Measurements from ENCODE around the gene NRN1L. TPM values are rescaled to one million over a fixed set of nuclear protein-coding genes. Genes with fewer than 3 reads are reported as not detected.

NRN1L gene
- total RNA-seq: 0.89 TPM in 1 of 2 replicates, not detected in the other

DNA sequence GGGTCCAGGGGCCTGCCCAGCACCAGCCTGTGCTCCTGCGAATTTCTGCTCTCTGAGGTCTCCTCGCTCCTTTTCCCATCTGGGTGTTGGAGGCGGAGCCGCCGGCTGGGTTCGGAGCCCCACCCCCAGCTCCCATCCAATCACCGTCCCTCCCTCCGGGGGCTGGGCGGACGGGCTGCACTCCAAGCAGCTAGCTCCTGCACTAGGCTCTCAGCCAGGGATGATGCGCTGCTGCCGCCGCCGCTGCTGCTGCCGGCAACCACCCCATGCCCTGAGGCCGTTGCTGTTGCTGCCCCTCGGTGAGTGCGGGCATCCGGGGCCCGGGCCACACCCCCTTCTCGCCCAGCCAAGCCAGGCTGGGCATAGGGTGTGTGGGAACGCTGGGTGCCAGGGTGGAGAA is at the start of gene NRN1L:
NRN1L (plus strand) TSS at position 202 of the 400 bp plus-strand sequence; CDS start at position 221, 19 bp downstream.

DNA sequence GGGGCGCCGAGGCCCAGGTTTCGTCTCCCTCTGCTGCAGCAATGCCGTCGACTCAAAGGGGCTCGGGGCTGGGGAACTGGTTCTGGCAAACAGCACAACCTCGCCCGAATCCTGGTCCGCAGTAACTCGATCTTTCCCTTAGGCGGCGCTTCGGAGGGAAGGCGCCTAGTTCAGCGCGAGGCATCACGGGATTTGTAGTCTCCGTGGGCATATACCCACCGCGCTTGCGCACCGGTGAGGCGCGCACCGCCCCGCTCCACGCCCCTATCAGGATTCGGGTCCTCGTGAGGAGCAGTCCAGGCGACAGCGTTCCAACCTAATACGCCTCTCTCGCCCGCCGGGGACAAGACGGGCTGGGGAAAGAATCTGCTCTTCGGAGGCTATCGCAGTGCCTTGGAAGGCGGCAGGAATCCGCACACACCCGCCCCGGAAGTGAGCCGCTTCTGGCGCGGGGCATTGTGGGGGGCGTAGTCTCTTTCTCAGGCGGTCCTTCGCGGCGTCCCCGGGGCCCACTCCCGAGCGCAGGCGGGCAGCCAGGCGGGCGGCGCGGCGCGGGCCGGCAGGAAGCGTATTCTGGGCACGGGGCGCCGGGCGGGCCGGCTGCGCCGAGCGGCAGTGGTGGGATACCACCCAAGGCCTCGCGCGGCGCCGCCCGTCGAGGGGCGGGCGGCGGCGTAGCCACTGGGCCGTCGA is 42.7 kb upstream of the NRN1L start, which contains the start of gene THAP11:
THAP11 (plus strand) TSS at position 505 of the 693 bp plus-strand sequence. CDS start 235 bp downstream, outside the sequence.

DNA sequence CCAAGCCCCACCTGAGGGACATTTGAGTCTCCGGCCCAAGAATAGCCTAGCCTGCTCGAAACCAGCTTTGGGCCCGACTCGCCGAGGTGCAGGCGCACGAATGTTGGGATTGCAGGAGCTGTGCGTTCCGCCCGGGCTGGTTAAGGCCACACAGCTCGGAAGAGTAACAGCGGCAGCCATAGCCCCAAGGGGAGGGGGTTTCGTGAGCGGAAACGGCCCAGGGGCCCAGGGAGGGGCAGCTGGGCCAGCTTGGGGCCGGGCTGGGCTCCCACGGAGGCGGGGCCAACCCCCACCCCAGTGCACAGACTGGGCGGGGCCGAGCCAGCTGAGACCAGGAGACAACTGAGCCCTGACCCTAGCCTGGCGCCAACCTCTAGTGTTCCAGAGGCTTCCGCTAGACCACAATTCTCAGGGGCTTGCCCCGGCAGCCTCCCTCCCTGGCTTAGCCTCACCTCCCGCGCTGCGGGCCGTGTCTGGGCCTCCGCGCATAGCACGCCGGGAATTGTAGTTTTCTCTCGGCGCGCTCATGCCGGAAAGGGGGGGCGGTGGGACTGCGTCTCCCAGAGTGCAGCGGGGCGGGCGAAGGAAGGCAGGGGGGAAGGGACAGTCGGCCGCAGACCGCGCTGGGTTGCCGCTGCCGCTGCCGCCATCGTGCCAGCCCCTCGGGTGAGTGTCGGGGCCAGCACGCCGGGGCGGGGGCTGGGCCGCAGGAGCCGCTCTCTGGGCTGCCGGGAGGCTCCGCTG is 38.2 kb upstream of the NRN1L start, which contains the start of gene NUTF2:
NUTF2 (plus strand) TSS at position 614 of the 744 bp plus-strand sequence. CDS start 18,198 bp downstream, outside the sequence.

DNA sequence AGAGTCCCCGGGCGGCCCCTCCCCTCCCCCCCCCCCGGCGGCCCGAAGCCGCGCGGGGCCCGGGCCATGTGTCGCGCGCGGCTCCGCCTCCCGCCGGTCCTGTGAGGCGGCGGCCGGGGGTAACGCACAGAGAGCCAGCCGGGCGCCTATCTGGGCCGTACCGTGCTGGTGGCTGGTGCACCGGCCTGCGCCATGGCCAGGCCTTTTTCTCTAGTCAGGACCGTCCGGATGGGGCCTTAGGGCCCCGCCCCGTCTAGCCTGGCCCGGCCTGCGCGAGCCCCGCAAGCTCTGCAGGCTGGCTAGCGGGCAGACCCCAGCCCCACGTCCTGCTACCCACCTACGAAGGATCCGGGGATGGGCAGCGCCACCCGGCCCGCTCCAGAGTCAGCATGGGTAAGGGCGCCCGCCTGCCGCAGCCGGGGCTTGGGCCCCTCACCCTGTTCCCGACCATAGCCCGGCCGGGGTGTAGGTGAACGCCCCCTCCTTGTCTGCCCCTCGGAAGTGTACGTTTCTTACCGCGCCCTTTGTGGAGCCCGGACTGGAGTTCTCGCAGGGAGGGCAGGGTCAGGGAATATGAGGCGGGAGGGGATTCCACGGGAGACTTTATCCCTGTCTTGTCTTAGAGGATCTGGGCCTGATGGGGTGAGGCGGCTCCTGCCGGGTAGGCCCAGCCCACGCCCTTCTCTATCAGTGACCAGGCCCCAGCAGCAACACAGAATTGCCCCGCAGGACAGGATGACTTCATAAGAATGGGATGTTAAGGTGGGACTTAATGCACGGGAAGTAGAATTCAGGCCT is 37.4 kb upstream of the NRN1L start, which contains the start of gene CENPT:
CENPT (minus strand) TSS at position 630 of the 798 bp plus-strand sequence. CDS start 13,834 bp downstream, outside the sequence.

DNA sequence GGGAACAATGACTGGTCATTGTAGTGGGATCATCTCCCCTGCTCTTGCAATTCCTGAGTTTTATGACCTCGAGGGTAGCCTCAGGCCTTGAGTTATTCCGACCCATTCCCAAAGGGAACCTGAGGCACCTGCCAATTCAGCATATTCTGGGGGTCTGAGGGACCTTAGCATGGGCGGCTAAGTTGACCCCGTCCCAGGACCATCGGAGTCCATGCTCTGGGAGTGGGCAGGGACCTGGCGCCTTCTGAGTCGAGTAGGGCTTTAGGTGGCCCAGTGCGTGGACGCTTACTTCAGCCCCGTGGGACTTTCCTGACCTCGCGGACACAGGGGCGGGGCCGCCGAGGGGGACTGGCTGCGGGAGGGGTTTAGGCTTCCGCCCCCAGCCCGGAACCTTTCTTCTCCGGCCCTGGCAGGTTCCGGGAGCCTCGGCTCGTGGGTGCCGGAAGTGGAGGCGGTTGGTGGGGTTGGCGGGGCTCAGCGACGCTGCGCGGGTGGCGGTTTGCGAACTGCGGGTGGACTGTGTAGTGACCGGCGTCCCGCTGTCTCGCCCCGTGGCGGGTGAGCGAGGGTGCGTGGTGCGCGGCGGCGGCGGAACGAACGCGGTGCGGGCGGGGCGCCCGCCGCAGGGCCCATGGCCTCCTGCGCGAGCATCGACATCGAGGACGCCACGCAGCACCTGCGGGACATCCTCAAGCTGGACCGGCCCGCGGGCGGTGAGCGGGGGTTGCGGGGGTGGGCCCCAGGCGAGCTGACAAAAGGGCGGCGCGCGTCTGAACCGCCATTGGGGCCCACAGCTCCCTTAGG is 11.9 kb upstream of the NRN1L start, which contains the start of gene EDC4:
EDC4 (plus strand) TSS at position 422 of the 804 bp plus-strand sequence; CDS start at position 632, 210 bp downstream.

DNA sequence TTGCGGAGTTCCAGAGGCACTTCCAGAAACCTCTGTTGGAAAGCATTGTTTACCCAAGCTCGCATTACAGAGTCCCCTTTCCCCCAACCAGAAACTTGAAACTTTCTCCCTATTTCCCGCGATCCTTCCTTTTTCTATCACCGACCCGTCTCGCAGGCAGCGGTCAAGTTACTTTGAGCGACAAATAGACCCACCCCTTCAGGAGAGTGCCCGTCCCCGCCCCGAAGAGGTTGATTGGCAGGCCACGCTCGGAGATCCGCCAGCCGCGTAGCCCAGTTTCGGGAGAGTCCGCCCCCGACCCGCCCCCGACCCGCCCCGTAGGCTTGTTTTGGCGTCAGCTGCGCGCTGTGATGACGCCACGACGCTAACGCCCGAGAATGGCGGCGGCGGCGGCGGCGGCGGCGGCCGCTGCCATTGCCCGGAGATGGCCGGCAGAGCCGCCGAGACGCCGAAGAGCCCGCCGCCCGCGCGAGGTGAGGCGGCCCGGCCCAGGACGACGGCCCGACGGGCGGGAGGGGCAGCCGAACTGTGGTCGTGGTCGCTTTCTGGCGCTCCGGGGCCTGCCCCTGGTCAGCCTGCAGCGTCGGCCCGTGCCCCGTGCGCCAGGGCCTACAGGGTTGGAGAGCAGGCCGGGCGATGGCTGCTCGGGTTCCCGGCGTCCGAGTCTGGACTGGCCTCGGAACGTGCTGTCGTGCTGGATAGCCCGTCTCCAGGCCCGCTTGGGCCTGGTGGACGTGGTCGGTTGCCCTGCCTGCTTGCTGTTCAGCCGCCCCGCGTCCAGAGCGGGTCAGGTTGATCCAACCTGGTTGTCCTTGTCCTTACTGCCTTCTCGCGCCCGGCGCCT is 8.4 kb downstream of the NRN1L start, which contains the start of gene PSKH1:
PSKH1 (plus strand) TSS at position 356 of the 844 bp plus-strand sequence. CDS start 15,496 bp downstream, outside the sequence.

DNA sequence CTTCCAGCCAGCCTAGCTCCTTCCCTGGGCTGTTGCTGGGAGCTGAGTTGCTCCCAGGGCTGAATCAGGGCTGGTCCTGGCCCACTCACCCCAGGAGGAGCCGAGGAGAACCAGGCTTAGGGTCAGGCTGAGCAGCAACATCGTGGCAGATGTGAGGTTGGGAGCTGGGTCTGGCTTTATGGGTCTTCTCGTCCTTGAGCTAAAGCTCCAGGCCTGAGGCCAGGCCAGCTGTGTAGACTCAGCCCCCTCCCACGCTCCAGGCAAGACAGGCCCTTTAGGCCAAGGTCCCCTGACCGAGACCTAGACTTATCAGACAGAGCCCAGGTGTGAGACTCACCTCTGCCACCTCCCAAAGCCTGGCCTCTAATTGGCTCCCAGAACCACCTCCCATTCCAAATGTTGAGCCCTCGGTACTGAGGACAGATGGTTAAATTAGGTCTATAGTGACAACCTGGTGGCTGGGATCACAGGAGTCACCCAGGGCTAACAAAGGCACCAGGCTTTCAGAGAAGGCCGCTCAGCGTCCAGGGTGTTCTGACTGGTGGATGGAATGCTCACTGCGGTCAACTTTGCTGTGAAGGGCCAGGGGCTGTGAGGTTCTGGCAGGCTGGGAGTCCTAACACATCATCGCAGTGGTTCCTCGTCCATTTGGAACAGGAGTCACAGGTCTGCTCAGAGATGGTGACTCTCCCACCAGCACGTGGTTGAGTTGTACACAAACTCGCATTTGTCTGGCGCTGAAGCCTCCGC is 47.2 kb downstream of the NRN1L start, which contains the start of gene CTRL:
CTRL (minus strand) TSS at position 151 of the 750 bp plus-strand sequence; CDS start at position 141, 10 bp downstream.

Other genes starting within 250 kb of the NRN1L start
- 1.4 and 1.6 TPM in 2 replicates for gene CARMIL2, start 239.7 kb upstream of the NRN1L start, total RNA-seq
- gene ACD, start 224.6 kb upstream of the NRN1L start, total RNA-seq: 32.0 and 38.8 TPM in 2 replicates
- gene PARD6A, start 223.9 kb upstream of the NRN1L start, total RNA-seq: 0.18 and 0.86 TPM in 2 replicates
- gene ENKD1, start 218.1 kb upstream of the NRN1L start, total RNA-seq: 15.4 and 22.5 TPM in 2 replicates
- 8.4 and 12.4 TPM in 2 replicates for gene C16orf86, start 218.1 kb upstream of the NRN1L start, total RNA-seq
- 9.7 and 12.4 TPM in 2 replicates for gene GFOD2, start 165.6 kb upstream of the NRN1L start, total RNA-seq
- gene RANBP10, start 78.3 kb upstream of the NRN1L start, total RNA-seq: 3.2 and 3.5 TPM in 2 replicates
- under 0.01 and 1.4 TPM in 2 replicates for gene TSNAXIP1, start 78.0 kb upstream of the NRN1L start, total RNA-seq
- 23.6 and 26.9 TPM in 2 replicates for gene THAP11, start 42.6 kb upstream of the NRN1L start, total RNA-seq
- gene NUTF2, start 38.0 kb upstream of the NRN1L start, total RNA-seq: 103 and 274 TPM in 2 replicates
- 30.0 and 33.7 TPM in 2 replicates for gene CENPT, start 37.2 kb upstream of the NRN1L start, total RNA-seq
- 56.0 and 59.7 TPM in 2 replicates for gene EDC4, start 11.8 kb upstream of the NRN1L start, total RNA-seq
- 5.8 and 8.3 TPM in 2 replicates for gene PSKH1, start 8.4 kb downstream of the NRN1L start, total RNA-seq
- 0.53 and 0.58 TPM in 2 replicates for gene CTRL, start 47.0 kb downstream of the NRN1L start, total RNA-seq
- 63.4 and 68.9 TPM in 2 replicates for gene PSMB10, start 52.0 kb downstream of the NRN1L start, total RNA-seq
- 5.5 and 6.0 TPM in 2 replicates for gene LCAT, start 59.2 kb downstream of the NRN1L start, total RNA-seq
- 63.6 and 116 TPM in 2 replicates for gene SLC12A4, start 83.8 kb downstream of the NRN1L start, total RNA-seq
- gene DPEP3, start 95.6 kb downstream of the NRN1L start, total RNA-seq: not detected in 2 replicates
- not detected in 2 replicates for gene DPEP2, start 114.6 kb downstream of the NRN1L start, total RNA-seq
- not detected in 2 replicates for gene DPEP2NB, start 131.0 kb downstream of the NRN1L start, total RNA-seq
- 3.5 and 5.2 TPM in 2 replicates for gene DDX28, start 138.3 kb downstream of the NRN1L start, total RNA-seq
- gene DUS2, start 138.4 kb downstream of the NRN1L start, total RNA-seq: 23.1 and 26.8 TPM in 2 replicates
- 9.7 and 9.8 TPM in 2 replicates for gene NFATC3, start 200.5 kb downstream of the NRN1L start, total RNA-seq

Measured in myometrial cell (primary cell).